ENCODE measurements around the gene DLGAP1.
A peak's percentile ranks its signal among the peaks of the same experiment; 100 is the strongest.

Gene DLGAP1

GRCh38 chr18:3993941-3994687 lies 461.0 kb downstream of the DLGAP1 start:
- no peak for TF ChIP-seq ZNF548 (tag by site-specific recombination; IDR thresholded peaks at IDR 0.05)
- no peak for TF ChIP-seq ZNF140 (tag by site-specific recombination; IDR thresholded peaks at IDR 0.05)
- TF ChIP-seq HOXD13 (CRISPR knock-in tag; IDR thresholded peaks at IDR 0.05; ENCODE audit: borderline replicate concordance): no peak
- TF ChIP-seq ZNF660 (tag by site-specific recombination; IDR thresholded peaks at IDR 0.05): no peak
- no peak for TF ChIP-seq ZNF112 (tag by site-specific recombination; IDR thresholded peaks at IDR 0.05)
- no peak for TF ChIP-seq ZNF658 (tag by site-specific recombination; IDR thresholded peaks at IDR 0.05)
- no peak for TF ChIP-seq ZFP3 (tag by site-specific recombination; IDR thresholded peaks at IDR 0.05; ENCODE audit: low read depth)
- no peak for TF ChIP-seq PRDM10 (tag by site-specific recombination; IDR thresholded peaks at IDR 0.05)
- TF ChIP-seq ZNF169 (tag by site-specific recombination; IDR thresholded peaks at IDR 0.05): no peak
- no peak for TF ChIP-seq ZNF777 (tag by site-specific recombination; IDR thresholded peaks at IDR 0.05; ENCODE audit: borderline replicate concordance)
- no peak for TF ChIP-seq ZNF133 (tag by site-specific recombination; IDR thresholded peaks at IDR 0.05)
- no peak for TF ChIP-seq ZNF664 (tag by site-specific recombination; IDR thresholded peaks at IDR 0.05)
- no peak for TF ChIP-seq ZNF132 (tag by site-specific recombination; IDR thresholded peaks at IDR 0.05; ENCODE audit: borderline replicate concordance)
- no peak for TF ChIP-seq ZNF776 (tag by site-specific recombination; IDR thresholded peaks at IDR 0.05; ENCODE audit: borderline replicate concordance)
- no peak overlapping the region for H3K4me3 ChIP-seq (ENCODE audit: low read depth, low read length)
- no peaks in the 10 kb centered on the region for H3K9me3 ChIP-seq (ENCODE audit: control insufficient read depth, insufficient read depth, low read depth, low read length)
- ChIA-PET POLR2A (interaction anchor here (0.9 kb wide), 1 partner anchor 11 kb away, joined by 3 read pairs; no protein-coding TSS in a partner anchor), CTCF (interaction anchor here (0.6 to 3.4 kb wide), 31 partner anchors 9 to 1308 kb away, joined by 3 to 51 read pairs (median 5); no protein-coding TSS in a partner anchor)
- H3K36me3 ChIP-seq (ENCODE audit: control insufficient read depth in 2 of 2, insufficient read depth in 1 of 2, low read length in 2 of 2): no peaks in the 10 kb centered on the region
- no peaks in the 10 kb centered on the region for H3K4me1 ChIP-seq (ENCODE audit: control insufficient read depth, insufficient read depth, low read length)
- H3K27ac ChIP-seq (ENCODE audit: extremely low read depth, low read depth, low read length): no peak overlapping the region

GRCh38 chr18:3985664-3986063 lies 469.4 kb downstream of the DLGAP1 start:
- no peaks in the 10 kb centered on the region for H3K9me3 ChIP-seq (ENCODE audit: control insufficient read depth, insufficient read depth, low read depth, low read length)
- H3K4me1 ChIP-seq (ENCODE audit: control insufficient read depth, insufficient read depth, low read length): peaks cover 27% of the 10 kb centered on the region
- H3K4me3 ChIP-seq (ENCODE audit: low read depth, low read length): no peak overlapping the region
- H3K27ac ChIP-seq (ENCODE audit: extremely low read depth, low read depth, low read length): no peak overlapping the region
- H3K36me3 ChIP-seq (ENCODE audit: control insufficient read depth in 2 of 2, insufficient read depth in 1 of 2, low read length in 2 of 2): no peaks in the 10 kb centered on the region
- ChIA-PET CTCF (interaction anchor here (0.7 to 6.3 kb wide), 5 partner anchors 9 to 214 kb away, joined by 3 to 51 read pairs (median 5); no protein-coding TSS in a partner anchor), POLR2A (interaction anchor here (2.6 kb wide), 1 partner anchor 18 kb away, joined by 5 read pairs; no protein-coding TSS in a partner anchor)
- no peak for TF ChIP-seq SCRT1 (tag by site-specific recombination; IDR thresholded peaks at IDR 0.05; ENCODE audit: borderline replicate concordance)
- no peak for TF ChIP-seq ZFP69B (tag by site-specific recombination; IDR thresholded peaks at IDR 0.05)
- no peak for TF ChIP-seq ZNF174 (tag by site-specific recombination; IDR thresholded peaks at IDR 0.05)
- TF ChIP-seq EGR2 (tag by site-specific recombination; IDR thresholded peaks at IDR 0.05; ENCODE audit: low read depth): no peak
- TF ChIP-seq SP7 (tag by site-specific recombination; IDR thresholded peaks at IDR 0.05): 0 out of 2 replicates have a peak, but pooled peaks have one; percentile 39
- no peak for TF ChIP-seq ZNF518A (tag by site-specific recombination; conservative IDR thresholded peaks at IDR 0.05; ENCODE audit: low read depth)
- no peak for TF ChIP-seq KLF9 (tag by site-specific recombination; IDR thresholded peaks at IDR 0.05; ENCODE audit: low read depth)
- no peak for TF ChIP-seq GLIS1 (tag by site-specific recombination; IDR thresholded peaks at IDR 0.05)
- no peak for TF ChIP-seq ZNF558 (tag by site-specific recombination; IDR thresholded peaks at IDR 0.05)
